ENCODE measurements around the gene AGO3.

DNA sequence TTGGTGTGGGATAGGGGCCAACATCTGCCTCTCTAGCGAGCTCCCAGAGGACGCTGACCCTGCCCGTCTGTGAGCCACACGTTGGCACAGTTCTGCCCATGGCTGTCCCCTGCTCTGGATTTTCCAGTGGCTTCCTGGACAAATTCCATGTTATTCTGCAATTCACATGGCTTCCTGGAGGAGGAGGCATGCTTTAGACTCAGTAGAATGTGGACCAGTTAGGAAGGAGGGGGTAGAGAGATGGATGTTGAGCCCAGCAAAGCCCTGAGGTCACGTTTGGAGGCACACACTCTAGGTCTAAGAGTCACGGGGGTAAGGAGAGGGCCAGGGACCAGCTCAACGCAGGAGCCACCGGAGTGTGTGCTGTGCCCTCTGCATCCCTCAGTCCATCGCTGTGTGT is 181.9 kb downstream of the AGO3 start:
- no peak for TF ChIP-seq POLR2A (IDR thresholded peaks at IDR 0.05)
- TF ChIP-seq, protein P1, sequence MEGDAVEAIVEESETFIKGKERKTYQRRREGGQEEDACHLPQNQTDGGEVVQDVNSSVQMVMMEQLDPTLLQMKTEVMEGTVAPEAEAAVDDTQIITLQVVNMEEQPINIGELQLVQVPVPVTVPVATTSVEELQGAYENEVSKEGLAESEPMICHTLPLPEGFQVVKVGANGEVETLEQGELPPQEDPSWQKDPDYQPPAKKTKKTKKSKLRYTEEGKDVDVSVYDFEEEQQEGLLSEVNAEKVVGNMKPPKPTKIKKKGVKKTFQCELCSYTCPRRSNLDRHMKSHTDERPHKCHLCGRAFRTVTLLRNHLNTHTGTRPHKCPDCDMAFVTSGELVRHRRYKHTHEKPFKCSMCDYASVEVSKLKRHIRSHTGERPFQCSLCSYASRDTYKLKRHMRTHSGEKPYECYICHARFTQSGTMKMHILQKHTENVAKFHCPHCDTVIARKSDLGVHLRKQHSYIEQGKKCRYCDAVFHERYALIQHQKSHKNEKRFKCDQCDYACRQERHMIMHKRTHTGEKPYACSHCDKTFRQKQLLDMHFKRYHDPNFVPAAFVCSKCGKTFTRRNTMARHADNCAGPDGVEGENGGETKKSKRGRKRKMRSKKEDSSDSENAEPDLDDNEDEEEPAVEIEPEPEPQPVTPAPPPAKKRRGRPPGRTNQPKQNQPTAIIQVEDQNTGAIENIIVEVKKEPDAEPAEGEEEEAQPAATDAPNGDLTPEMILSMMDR (IDR thresholded peaks at IDR 0.05), result no peak
- TF ChIP-seq POLR2AphosphoS5 (IDR thresholded peaks at IDR 0.05), result no peak
- TF ChIP-seq EP300 (IDR thresholded peaks at IDR 0.05), result no peak
